NCI-H2081 treated with DMSO at 0.1 percent for 48 hours (cell line): ENCODE data around the gene SERINC3.
"Not testable (repeated sequence)": the region's sequence is repeated elsewhere in the genome, so short reads cannot be mapped to it uniquely, and the experiment has no call there.

Source experiments
- DNase-seq: peaks from one replicate; lab custom pipeline; 2025; lab: John Stamatoyannopoulos, UW

SERINC3 gene

DNA sequence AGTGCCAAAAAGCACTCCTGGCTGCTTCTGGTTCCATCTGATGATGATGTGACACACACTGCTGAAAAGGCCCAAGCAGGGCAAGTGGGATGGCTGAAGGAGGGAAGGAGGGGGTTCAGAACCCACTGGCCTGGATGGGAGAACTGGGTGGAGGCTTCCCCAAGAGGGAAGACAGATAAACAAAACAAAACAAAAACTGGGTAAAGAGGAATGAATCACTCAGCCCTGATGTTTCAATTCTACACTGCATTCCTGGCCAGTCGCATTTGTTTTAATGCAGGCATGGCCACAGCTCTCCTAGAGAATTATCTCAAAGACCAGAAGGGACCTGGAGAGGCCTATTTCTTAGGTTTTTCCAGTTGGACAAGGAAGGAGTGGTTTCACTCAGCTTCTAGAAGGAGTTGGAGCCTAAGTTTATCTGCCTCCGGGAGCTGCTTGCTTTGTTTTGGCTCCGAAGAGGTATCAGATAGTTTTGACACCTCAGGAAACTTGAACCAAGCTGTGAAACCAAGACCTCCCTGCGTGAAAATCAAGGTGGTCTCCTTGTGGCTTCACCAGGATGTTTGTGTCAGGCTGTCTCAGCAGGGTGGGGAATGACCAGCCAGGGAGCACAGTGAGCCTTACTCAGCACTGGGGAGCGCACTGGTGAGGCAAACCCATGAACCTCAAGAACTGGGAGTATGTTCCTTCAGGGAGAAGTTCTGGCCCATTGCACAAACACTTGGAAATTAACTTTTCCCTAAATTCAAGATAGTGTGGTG lies 30.1 kb downstream of the SERINC3 start:
- DNase-seq: no peak

DNA sequence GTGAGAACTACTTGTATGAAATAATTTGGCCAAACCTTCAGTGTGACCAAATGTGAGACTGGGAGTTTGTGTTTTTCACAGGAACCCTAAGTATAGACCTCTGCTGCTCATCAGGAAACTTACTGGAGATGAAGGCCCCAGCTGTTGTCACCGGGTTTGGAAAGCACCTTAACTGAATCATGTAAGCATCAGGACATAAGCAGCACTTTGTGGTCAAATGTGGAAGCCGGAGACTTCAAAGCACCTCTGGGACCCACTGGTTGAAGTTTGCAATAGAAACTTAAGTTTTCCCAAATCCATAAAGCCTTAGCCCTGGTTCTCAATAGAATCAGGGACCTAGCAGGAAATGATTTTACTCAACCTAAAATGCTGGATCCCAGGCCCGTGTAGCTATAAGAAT lies 31.9 kb downstream of the SERINC3 start:
- no peak for DNase-seq

DNA sequence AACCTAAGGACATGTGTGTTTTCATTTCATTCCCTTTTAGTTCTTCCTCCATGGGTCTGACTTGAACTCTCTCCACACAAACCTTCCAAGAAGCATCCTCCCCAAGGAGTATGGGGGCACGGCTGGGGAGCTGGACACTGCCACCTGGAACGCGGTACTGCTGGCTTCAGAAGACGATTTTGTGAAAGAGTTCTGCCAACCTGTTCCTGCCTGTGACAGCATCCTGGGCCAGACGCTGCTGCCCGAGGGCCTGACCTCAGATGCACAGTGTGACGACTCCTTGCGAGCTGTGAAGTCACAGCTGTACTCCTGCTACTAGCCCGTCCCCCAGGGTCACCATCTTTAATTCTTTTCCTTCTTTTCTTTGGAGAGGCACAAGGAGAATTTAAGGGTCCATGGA lies 32.6 kb downstream of the SERINC3 start:
- DNase-seq: no peak

DNA sequence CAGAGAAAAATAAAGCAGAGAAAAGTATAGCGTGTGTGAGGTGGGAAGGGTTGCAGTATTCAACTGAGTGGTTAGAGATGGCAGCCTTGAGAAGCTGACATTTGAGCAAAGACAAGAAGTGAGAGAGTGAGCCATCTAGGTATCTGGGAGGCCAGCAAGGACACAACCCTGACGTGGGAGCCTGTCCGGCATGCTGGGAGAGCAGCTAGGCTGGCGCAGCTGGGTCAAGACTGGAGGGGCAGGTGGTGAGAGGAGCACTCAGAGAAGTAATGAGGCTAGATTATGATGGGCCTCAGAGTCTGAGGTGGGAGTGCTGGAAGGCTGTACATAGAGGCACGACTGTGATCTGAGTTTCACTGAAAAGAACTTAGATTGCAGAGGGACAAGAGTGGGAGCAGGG lies 33.3 kb downstream of the SERINC3 start:
- DNase-seq: no peak

DNA sequence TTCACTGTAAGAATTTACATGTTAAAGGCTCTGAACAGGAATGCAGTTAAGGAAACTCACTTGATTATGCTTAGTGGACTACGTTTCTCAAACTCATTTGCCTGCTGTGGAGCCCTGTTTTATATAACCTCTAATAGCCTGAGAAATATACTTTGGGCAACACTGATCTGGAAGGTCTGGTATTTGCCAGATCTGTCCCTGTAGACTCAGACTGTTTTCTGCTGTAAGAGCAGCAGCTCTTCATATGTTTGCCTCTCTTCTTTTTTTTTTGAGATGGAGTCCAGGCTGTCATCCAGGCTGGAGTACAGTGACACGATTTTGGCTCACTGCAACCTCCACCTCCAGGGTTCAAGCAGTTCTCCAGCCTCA lies 36.1 kb downstream of the SERINC3 start:
- no peak for DNase-seq

DNA sequence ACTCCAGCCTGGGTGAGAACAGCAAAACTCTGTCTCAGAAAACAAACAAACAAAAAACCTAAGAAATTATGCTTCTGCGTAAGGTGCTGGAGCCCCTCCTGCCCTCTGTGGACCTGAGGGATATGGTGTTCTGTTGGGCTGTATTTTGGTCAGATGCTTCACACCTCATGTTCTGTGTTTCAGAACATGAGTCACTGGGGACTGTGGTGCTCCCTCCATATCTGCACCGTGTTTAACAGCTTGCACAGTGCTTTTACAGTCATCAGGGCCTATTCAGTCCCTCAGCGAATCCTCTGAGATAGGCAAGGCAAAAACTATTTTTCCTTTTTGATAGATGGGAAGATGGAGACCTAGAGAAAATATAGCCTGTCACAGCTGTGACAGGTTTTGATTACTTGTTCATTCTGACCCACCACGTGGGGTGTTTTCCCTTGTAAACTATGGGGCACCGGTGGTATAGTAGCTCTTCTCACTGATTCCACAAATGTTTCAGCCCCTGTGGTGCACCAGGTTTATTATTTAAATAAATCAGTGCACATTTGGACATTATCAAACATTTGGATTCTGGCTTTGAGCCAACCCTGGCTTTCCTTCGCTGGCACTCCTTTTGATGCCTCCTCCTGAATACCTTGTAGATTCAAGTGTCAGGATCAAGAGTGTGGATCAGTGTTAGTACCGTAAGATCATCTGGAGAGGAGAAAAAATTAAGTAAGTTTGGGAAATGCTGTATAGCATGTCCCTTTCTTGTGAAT lies 36.6 kb downstream of the SERINC3 start:
- no peak for DNase-seq

DNA sequence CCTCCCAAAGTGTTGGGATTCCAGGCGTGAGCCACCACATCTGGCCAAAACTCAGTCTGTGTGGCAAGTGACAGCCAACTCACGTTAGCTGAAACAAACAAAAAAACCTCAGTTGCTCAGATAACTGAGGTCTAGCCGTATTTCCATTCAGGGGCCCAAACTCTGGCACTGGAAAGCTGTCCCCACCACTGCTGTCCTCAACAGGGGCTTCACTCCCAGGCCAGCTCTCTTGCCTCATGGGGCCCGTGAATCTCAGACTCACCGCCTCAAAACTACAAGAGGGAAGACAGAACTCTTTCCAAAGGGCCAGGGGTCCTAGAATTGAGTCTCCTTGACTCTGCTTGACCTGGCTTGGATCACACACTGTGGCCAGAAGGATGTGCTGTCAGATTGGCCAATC lies 38.8 kb downstream of the SERINC3 start:
- DNase-seq: no peak

DNA sequence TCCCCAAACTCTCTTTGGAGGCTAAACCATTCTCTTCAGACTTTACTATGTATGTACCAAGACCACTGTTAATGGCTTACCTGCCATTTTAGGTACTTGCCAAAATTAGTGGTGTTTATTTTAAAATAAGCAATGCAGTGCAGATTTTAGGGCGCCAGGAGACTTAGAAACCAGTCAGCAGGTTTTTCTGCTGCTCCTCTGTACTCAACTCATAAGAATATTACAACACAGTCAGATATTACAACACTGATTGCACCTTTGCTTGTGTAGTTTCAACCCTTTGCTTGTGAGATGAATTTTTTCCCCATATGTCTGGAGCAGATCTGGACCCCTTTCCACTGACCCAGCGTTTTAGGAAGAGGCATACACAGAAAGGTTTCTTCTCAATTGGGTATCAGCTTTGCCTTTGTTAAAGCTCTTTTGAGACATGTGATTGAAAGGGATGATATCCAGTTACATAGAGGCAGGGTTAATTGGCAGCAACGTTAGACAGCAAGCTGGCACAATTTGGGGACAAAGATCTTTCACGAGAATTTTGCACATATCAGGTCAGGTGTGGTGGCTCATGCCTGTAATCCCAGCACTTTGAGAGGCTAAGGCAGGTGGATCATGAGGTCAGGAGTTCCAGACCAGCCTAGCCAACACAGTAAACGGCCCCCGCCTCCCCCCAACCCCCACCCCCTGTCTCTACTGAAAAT lies 40.0 kb downstream of the SERINC3 start:
- no peak for DNase-seq

DNA sequence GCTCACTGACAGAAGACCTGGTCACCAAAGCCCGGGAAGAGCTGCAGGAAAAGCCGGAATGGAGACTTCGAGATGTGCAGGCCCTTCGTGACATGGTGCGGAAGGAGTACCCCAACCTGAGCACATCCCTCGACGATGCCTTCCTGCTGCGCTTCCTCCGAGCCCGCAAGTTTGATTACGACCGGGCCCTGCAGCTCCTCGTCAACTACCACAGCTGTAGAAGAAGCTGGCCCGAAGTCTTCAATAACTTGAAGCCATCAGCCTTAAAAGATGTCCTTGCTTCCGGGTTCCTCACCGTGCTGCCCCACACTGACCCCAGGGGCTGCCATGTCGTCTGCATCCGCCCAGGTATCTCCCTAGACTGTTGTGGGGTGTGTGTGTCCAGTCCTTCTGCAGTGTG lies 41.8 kb downstream of the SERINC3 start:
- DNase-seq: no peak

DNA sequence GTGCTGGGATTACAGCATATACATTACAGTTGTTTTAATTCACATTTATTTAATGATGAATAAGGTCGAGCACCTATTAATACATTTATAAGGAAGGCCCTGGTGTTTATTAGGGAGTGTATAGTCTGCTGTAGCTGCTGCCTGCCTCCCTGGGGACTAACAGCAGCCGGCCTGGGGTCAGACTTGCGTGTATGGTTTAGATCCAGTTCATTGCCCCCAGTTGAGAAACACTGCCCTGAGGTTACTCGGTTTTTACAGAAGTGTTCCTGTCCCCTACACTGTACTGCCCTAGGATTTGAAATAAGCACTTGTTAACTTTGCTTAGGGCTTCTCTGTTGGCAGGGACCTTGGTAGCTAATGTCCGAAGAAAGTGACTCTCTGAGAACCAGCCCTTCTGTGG lies 42.2 kb downstream of the SERINC3 start:
- no peak for DNase-seq

DNA sequence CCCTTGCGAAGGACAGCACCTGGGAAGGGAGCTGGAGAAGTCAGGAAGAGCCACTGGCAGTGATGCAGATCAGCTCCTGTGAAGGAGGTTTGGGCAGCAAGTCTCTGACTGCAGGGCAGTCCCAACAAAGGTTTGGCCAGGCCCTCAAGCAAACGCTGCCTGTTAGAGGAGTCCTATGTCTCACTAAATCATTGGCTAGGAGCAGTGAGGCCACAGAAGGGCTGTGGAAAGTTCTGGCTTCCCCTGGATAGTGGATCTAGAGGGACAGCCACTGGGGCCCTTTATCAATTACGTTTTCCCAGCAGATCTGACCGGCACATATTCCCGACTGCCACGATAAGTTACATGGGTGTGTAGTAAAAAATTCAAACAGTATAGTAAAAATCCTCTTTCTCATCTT lies 43.7 kb downstream of the SERINC3 start:
- DNase-seq: no peak

DNA sequence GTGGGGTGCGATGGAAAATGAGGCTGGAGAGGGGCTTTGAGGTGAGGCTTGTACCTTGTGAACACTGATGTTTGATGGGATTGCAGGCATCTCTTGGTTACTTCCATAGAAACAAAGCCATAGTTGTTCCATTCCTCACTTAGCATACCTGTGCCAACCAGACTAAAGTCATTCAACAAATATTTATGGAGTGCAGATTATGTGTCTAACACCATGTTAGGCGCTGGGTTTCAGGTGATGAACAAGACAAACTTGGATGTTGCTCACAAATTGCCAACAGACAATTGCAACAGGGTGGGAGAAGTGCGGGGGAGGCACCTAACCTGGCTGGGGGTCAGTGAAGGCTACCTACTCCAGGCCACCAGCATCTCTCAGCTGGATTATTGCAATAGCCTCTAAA lies 44.7 kb downstream of the SERINC3 start:
- DNase-seq: no peak

DNA sequence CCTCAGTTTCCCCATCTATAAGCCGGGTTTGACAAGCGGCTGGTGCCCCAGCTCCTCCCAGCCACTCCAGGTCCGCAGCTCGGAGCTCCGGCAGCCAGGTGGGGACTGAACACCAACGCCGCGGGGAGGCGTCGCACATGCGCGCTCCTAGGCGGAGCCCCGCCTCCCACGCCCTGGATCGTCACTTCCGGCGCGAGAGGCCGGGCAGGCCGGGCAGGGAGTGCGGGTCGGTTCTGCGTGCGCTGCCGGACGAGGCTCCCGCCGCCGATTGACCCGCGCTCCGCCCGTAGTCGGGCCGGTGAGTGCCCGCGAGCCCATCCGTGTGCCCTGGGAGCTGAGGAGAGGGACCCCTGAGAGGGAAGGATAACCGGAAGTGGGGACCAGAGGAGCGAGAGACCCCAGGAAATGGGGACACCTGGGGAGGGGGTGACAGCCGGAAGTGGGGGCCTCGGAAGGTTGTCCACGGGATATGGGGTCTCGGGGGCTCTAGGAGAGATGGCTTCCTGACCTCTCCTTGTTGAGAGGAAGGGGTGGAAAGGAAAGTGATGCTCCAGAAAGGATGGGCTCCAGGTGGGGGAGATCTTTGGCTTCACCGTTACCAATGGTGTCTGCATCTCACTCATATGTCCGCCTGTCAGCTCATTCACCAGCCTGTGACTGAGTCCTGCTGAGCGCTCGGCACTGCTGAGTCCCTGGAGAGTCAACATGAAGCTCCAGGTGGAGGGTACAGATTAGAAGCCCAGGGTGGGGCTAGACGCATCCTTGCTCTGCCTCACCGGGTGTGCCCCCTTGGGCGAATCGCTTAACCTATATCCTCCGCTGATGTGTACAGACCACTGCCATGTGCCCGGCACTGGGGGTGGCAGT lies 45.9 kb downstream of the SERINC3 start, which contains the start of gene TTPAL:
Gene TTPAL, plus strand, starts transcription at position 181 of the 867 bp plus-strand sequence. CDS start 4,126 bp downstream, outside the sequence.
- peak; percentile 57 for DNase-seq

DNA sequence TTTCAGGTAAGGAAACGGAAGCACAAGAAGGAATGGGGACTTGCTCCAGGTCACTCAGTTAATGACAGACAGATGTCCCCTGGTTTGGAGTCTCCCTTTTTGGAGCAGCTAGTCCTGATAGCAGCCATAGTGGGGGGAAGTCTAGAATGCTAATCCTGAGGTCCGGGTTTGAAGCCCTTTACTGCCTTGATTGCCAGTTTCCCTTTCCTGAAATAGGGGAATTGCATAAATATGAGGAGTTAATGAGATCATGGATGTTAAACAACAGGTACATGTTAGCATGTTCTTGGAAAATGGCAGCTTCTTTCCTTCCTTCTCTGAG lies 46.5 kb downstream of the SERINC3 start:
- no peak for DNase-seq

DNA sequence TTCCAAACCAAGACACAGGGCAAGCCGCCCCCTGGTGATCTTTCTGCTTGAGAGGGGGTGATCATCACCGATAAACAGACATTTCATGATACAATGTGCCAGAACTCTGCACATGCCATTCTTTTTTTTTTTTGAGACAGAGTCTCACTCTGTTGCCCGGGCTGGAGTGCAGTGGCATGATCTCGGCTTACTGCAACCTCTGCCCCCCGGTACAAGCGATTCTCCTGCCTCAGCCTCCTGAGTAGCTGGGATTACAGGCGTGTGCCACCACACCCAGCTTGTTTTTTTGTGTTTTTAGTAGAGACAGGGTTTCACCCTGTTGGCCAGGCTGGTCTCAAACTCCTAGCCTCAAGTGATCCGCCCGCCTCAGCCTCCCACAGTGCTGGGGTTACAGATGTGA lies 49.6 kb downstream of the SERINC3 start:
- DNase-seq: not testable (repeated sequence)

DNA sequence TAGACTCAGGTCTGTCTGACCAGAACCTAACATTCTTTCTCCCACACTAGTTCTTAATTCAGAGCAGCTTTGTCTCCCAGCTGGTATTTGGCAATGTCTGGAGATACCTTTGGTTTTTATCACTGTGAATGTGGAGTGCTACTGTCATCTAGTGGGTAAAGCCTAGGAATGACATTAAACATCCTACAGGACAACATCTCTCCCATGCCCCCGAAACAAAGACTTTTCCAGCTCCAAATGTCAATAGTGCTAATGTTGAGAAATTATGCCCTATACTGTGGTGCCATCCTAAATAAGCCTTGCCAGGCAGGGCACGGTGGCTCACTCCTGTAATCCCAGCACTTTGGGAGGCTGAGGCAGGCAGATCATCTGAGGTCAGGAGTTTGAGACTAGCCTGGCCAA lies 50.4 kb downstream of the SERINC3 start:
- DNase-seq: no peak

DNA sequence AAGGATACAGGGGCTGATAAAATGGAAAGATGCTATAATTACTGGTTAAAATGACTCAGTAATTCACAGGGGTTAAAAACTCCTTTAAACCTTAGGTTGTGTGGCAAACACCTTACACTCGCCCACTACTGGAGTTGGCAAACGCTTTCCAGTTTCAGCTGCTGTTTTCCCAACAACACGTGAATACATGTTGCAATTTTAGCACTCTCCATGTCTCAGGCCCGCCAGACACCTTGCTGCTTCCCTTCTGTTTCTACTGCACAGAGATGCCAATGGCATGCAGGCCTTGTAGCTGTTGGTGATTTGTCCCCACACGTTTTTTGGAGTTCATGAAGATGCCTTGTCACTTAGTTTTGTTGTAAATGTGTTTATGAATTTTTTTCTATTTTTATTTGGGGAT lies 51.5 kb downstream of the SERINC3 start:
- DNase-seq: no peak

DNA sequence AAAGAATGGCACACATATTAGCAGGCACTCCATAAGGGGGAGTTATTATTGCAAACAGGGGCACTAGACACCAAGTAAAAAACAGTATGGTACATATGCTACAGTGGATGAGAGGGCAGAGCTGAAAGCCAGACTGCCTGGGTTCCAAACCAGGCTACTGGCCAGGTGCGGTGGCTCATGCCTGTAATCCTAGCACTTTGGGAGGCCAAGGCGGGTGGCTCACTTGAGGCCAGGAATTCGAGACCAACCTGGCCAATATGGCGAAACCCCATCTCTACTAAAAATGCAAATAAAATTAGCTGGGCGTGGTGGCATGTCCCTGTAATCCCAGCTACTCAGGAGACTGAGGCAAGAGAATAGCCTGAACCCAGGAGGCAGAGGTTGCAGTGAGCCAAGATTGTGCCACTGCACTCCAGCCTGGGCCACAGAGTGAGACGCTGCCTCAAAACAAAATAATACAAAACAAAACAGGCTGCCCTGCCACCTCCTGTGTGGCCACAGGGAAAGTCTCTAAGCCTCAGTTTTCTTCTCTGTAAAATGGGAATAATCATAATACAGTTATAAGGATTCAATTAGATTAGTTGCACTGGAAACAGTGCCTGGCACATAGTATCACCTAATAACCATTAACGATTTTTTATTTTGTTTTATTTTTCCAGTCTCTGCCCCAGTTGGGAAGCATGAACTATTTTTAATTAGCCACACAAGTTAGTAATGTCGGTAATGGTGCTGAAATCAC lies 53.7 kb downstream of the SERINC3 start:
- DNase-seq: no peak

DNA sequence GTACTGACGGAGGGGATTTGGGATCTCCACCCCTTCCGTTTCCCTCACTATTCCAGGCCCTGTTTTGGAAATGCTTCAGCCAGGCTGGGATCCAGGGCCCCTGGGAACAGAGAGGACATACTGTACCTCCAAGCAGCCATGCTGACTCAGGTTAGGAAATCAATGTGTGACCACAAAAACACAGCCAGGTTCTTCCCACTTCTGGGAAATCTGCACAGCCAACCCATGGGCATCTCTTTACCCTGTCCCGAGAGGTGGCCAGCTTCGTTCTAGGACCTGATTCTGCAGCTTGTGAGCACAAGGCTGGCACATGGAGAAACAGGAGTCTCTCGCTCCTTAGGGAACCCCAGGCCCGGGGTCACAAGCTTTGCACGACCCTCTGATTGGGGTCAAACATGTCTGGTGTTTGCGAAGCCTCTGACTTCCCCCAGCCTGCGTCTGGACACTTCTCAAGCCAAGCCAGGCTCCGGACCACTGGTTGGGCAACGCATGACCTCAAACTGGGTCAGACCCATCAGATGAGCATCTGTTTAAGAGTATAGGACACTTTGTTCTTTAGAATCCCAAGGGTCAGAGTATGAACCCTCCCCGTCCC lies 54.5 kb downstream of the SERINC3 start:
- DNase-seq: no peak

DNA sequence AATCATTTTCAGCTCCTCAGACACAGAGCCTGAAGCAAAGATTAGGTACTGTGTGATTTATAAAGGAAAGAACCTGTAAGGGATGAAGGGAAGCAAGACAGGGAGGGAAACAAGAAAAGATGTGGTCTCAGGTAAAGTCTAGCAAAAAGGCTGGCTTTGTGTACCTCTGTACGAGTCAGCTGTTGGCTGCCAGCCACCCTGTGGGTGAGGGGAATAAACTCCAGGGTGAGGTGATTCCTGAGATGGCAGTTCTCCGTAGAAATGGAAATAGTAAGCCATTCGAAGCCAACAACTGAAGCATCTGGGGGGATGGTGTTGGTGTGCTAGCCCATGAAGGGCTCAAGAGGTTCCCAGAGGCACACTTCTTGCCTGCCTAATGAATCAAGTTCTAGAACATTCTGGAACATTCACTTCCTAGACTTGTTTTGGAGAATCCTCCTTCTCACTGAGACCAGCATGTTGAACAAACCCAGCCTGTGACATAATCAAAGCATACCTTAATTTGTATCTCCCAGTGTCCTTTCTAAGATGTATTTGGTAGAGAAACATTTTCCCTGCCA lies 56.8 kb downstream of the SERINC3 start:
- DNase-seq: no peak

DNA sequence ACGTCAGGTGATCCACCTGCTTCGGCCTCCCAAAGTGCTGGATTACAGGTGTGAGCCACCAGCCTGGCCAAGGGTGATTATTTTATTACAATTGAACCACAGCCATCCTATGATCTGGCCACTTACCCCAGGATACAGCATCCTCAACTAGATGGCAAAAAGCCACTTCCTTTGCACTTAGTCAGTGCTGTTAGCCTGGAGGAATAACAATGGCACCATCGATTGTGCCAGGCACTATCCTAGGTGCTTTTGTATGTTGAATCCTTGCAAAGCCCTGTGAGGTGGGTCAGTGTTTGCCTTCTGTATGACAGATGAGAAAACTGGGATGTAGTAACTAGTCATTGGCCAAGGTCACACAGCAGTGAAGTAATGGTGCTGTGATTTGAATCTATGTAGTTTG lies 57.4 kb downstream of the SERINC3 start:
- DNase-seq: no peak
